Measurements from ENCODE around the gene FSTL4. TPM values are rescaled to one million over a fixed set of nuclear protein-coding genes. Genes with fewer than 3 reads are reported as not detected.

FSTL4 gene
- polyA plus RNA-seq, 1 donor (not counting 4 experiments of a cell fraction or from before 2014, with no cell fraction given) = 1.7 TPM

DNA sequence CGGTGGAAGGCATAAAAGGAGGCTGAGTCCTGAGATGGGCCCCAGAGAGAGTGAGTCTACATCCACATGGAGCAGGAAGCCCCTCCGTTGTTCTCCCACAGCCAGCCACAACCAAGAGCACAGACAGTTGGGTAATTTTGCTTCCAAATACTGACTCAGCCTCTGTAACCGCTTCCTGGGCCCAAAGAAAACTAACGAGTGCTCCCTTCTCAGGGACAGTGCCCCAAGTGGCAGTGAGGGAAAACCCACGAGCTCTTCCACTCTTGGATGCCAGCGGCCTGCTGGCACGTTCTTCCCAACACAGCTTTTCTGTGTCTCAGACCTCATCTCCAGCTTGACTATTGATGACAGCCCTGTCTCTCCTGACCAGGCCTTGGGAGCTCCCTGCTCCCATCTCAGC lies 207.6 kb downstream of the FSTL4 start:
- no peak for DNase-seq (ENCODE audit: low read depth, low spot score)
- no peaks in the 10 kb centered on the region for H3K36me3 ChIP-seq (ENCODE audit: control insufficient read depth in 2 of 2, extremely low read depth in 1 of 2, insufficient read depth in 2 of 2, low read length in 2 of 2)
- no peak overlapping the region for H3K4me3 ChIP-seq (ENCODE audit: control insufficient read depth in 2 of 3, extremely low read depth in 1 of 3, insufficient read depth in 2 of 3, low read depth in 1 of 3, low read length in 3 of 3)
- no peak overlapping the region for H3K9ac ChIP-seq (ENCODE audit: control insufficient read depth, extremely low read depth, insufficient read depth, low read length)
- TF ChIP-seq, protein P1, sequence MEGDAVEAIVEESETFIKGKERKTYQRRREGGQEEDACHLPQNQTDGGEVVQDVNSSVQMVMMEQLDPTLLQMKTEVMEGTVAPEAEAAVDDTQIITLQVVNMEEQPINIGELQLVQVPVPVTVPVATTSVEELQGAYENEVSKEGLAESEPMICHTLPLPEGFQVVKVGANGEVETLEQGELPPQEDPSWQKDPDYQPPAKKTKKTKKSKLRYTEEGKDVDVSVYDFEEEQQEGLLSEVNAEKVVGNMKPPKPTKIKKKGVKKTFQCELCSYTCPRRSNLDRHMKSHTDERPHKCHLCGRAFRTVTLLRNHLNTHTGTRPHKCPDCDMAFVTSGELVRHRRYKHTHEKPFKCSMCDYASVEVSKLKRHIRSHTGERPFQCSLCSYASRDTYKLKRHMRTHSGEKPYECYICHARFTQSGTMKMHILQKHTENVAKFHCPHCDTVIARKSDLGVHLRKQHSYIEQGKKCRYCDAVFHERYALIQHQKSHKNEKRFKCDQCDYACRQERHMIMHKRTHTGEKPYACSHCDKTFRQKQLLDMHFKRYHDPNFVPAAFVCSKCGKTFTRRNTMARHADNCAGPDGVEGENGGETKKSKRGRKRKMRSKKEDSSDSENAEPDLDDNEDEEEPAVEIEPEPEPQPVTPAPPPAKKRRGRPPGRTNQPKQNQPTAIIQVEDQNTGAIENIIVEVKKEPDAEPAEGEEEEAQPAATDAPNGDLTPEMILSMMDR (optimal IDR thresholded peaks at IDR 0.05 in 1 of 3, IDR thresholded peaks at IDR 0.05 in 1 of 3, conservative IDR thresholded peaks at IDR 0.05 in 1 of 3; ENCODE audit: extremely low read depth in 1 of 3, insufficient read depth in 2 of 3, low read length in 3 of 3) = peak; percentile 30 to 38 (median 36)
- TF ChIP-seq EZH2 (IDR thresholded peaks at IDR 0.05; ENCODE audit: low read length) = no peak
- no peaks in the 10 kb centered on the region for H3K9me3 ChIP-seq (ENCODE audit: control insufficient read depth, low read depth, low read length)
- H2AFZ ChIP-seq (ENCODE audit: control insufficient read depth, low read length) = no peak overlapping the region
- no peaks in the 10 kb centered on the region for H3K9me1 ChIP-seq (ENCODE audit: control insufficient read depth, extremely low read depth, insufficient read depth, low read length)
- no peaks in the 10 kb centered on the region for H4K20me1 ChIP-seq (ENCODE audit: control insufficient read depth, extremely low read depth, insufficient read depth, low read length)
- no peak overlapping the region for H3K4me2 ChIP-seq (ENCODE audit: control insufficient read depth, extremely low read depth, insufficient read depth, low read depth, low read length)
- FAIRE-seq = peak; percentile 9
- no peaks in the 10 kb centered on the region for H3K27me3 ChIP-seq (ENCODE audit: control insufficient read depth, extremely low read depth, insufficient read depth, low read length)
- no peak overlapping the region for H3K27ac ChIP-seq (ENCODE audit: control insufficient read depth, insufficient read depth, low read length)
- no peaks in the 10 kb centered on the region for H3K79me2 ChIP-seq (ENCODE audit: control insufficient read depth, insufficient read depth, low read length)
- dilution Hi-C loops (cut with MboI; ENCODE audit: extremely low pct_ligation_motif_present, low sequenced_read_pairs) = no loop called here
- no peaks in the 10 kb centered on the region for H3K4me1 ChIP-seq (ENCODE audit: control insufficient read depth, extremely low read depth, insufficient read depth, low read length)

DNA sequence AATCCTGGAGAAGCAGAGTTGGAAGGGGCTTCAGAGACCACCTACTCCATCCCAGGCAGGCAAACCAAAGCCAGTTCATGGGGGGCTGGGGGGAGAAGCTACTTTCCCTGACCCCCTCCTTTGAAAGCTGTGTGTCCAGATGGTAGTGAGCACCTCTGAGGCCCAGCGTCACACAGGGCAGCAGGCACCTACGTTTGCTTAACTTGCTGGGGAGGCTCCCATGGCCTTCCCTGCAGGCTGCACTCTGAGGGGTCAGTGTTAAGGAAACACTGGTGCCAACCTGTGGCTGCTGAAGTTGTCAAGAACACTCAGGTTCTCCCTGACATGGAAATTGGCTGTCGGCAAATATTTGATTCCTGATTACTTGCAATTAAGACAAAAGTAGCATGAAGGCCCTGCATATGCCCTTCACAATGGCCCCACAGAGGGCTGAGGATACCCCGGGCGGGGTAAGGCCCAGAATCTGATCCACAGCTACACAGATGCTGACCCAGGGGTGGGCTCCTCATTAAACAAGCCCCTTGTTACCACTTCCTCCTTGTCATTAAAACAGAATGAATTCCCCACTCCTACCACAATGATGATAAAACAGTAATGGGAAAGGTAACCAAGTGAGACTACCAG lies 208.5 kb downstream of the FSTL4 start:
- H3K4me1 ChIP-seq (ENCODE audit: control insufficient read depth, extremely low read depth, insufficient read depth, low read length) = no peaks in the 10 kb centered on the region
- no peak overlapping the region for H3K9ac ChIP-seq (ENCODE audit: control insufficient read depth, extremely low read depth, insufficient read depth, low read length)
- no peaks in the 10 kb centered on the region for H3K79me2 ChIP-seq (ENCODE audit: control insufficient read depth, insufficient read depth, low read length)
- H3K9me1 ChIP-seq (ENCODE audit: control insufficient read depth, extremely low read depth, insufficient read depth, low read length) = no peaks in the 10 kb centered on the region
- no peaks in the 10 kb centered on the region for H3K36me3 ChIP-seq (ENCODE audit: control insufficient read depth in 2 of 2, extremely low read depth in 1 of 2, insufficient read depth in 2 of 2, low read length in 2 of 2)
- no peaks in the 10 kb centered on the region for H3K9me3 ChIP-seq (ENCODE audit: control insufficient read depth, low read depth, low read length)
- no peaks in the 10 kb centered on the region for H4K20me1 ChIP-seq (ENCODE audit: control insufficient read depth, extremely low read depth, insufficient read depth, low read length)
- no peak overlapping the region for H3K27ac ChIP-seq (ENCODE audit: control insufficient read depth, insufficient read depth, low read length)
- dilution Hi-C loops (cut with MboI; ENCODE audit: extremely low pct_ligation_motif_present, low sequenced_read_pairs) = no loop called here
- H3K4me2 ChIP-seq (ENCODE audit: control insufficient read depth, extremely low read depth, insufficient read depth, low read depth, low read length) = no peak overlapping the region
- no peak overlapping the region for H3K4me3 ChIP-seq (ENCODE audit: control insufficient read depth in 2 of 3, extremely low read depth in 1 of 3, insufficient read depth in 2 of 3, low read depth in 1 of 3, low read length in 3 of 3)
- no peak overlapping the region for H2AFZ ChIP-seq (ENCODE audit: control insufficient read depth, low read length)
- no peaks in the 10 kb centered on the region for H3K27me3 ChIP-seq (ENCODE audit: control insufficient read depth, extremely low read depth, insufficient read depth, low read length)
- TF ChIP-seq, protein P1 (optimal IDR thresholded peaks at IDR 0.05 in 1 of 3, IDR thresholded peaks at IDR 0.05 in 1 of 3, conservative IDR thresholded peaks at IDR 0.05 in 1 of 3; ENCODE audit: extremely low read depth in 1 of 3, insufficient read depth in 2 of 3, low read length in 3 of 3) = no peak
- TF ChIP-seq EZH2 (IDR thresholded peaks at IDR 0.05; ENCODE audit: low read length) = no peak
- FAIRE-seq = no peak
- DNase-seq (ENCODE audit: low read depth, low spot score) = no peak

All from keratinocyte (primary cell).